Endothelial cell of umbilical vein (primary cell): ENCODE data around the gene SELENOM.
A peak's percentile ranks its signal among the peaks of the same experiment; 100 is the strongest.

Source experiments
- EZH2 ChIP-seq: IDR thresholded peaks from 2 replicates; pipeline ENCODE4 v1.6.1; 2012; ENCODE audit warnings: borderline replicate concordance, low read depth, mild to moderate bottlenecking, moderate library complexity, low read length, inconsistent platforms; ENCODE audit not compliant: severe bottlenecking
- FOS ChIP-seq: IDR thresholded peaks from 2 replicates; pipeline ENCODE4 v1.6.1; 2011; ENCODE audit warnings: mild to moderate bottlenecking, low read length, moderate library complexity, borderline replicate concordance; ENCODE audit not compliant: insufficient read depth
- GATA2 ChIP-seq: IDR thresholded peaks from 2 replicates; pipeline ENCODE4 v1.7.0; 2011; ENCODE audit warnings: low read depth, mild to moderate bottlenecking, moderate library complexity, mixed read lengths, low read length; ENCODE audit not compliant: insufficient read length, insufficient read depth
- MYC ChIP-seq: IDR thresholded peaks from one replicate; pipeline ENCODE4 v1.6.1; 2011; ENCODE audit warnings: mild to moderate bottlenecking, low read depth, low read length
- POLR2A ChIP-seq: IDR thresholded peaks from 2 replicates; pipeline ENCODE4 v1.6.1; 2012; ENCODE audit warnings: low read depth, mild to moderate bottlenecking, control low read depth, low read length
- POLR2AphosphoS5 ChIP-seq: IDR thresholded peaks from 2 replicates; pipeline ENCODE4 v1.6.1; 2012; ENCODE audit warnings: low read depth, mild to moderate bottlenecking, control low read depth, low read length, moderate library complexity; ENCODE audit not compliant: insufficient read depth
- TF ChIP-seq, protein P1 (sequence below), 2 donors: IDR thresholded peaks; 1 replicate in 1 of 2; 2 replicates in 1 of 2; pipeline ENCODE4 v1.5.1; 2011; ENCODE audit warnings: low read length in 2 of 2, mild to moderate bottlenecking in 2 of 2, moderate library complexity in 2 of 2, control low read depth in 1 of 2, inconsistent platforms in 1 of 2, low read depth in 1 of 2; ENCODE audit not compliant: insufficient read depth in 1 of 2; ENCODE audit errors: extremely low read depth in 1 of 2
- TF ChIP-seq, protein P2 (sequence below): IDR thresholded peaks from 2 replicates; pipeline ENCODE4 v1.6.1; 2011; ENCODE audit not compliant: insufficient read depth, insufficient read length

DNA sequence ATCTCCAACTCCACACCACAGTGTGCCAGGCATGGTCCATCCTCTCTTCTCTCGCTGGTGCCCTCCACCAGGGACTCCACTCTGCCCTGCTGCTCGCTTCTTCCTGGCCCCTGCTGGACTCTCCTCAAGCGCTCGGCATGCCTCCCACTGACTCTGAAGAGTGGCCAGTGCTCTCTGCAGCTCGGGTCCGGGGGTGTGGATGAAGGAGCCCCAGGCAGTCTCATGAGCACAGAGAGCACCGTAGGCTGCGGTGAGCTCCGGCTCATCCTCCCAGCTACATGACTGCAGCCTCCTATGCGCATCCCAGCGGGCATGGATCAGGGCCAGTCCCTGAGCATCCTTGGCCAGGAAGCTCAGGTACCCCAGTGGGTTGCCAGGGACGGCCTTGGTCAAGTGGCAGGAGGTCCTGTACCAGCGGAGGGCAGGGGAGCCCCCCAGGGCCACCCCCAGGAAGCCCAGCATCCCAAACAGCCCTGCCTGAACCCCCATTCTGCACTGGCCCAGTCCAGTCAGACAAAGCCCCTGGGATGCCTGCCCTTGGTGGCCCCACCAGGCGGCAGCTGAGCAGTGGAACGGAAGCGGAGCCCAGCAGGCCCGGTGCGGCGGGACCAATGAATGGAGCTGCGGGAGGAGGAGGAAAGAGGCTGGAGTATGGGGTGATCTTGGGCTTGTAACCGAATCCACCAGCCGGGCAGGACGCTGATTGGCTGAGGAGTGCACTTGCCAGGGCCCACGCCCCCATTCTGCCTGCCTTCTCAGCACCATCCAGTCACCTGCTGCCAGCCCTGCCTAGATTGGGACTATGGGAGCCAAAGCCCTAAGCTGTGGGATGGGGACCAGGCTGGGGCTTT is 32.7 kb upstream of the SELENOM start, which contains the start of gene PLA2G3:
- TF ChIP-seq, protein P1, sequence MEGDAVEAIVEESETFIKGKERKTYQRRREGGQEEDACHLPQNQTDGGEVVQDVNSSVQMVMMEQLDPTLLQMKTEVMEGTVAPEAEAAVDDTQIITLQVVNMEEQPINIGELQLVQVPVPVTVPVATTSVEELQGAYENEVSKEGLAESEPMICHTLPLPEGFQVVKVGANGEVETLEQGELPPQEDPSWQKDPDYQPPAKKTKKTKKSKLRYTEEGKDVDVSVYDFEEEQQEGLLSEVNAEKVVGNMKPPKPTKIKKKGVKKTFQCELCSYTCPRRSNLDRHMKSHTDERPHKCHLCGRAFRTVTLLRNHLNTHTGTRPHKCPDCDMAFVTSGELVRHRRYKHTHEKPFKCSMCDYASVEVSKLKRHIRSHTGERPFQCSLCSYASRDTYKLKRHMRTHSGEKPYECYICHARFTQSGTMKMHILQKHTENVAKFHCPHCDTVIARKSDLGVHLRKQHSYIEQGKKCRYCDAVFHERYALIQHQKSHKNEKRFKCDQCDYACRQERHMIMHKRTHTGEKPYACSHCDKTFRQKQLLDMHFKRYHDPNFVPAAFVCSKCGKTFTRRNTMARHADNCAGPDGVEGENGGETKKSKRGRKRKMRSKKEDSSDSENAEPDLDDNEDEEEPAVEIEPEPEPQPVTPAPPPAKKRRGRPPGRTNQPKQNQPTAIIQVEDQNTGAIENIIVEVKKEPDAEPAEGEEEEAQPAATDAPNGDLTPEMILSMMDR (IDR thresholded peaks at IDR 0.05; ENCODE audit: extremely low read depth in 1 of 2, insufficient read depth in 1 of 2, low read depth in 1 of 2, low read length in 2 of 2): peak in 1 of 2 donors; percentile 19
- TF ChIP-seq POLR2AphosphoS5 (no peak), FOS (no peak), EZH2 (no peak), POLR2A (no peak), MYC (no peak), GATA2 (no peak)
- TF ChIP-seq, protein P2, sequence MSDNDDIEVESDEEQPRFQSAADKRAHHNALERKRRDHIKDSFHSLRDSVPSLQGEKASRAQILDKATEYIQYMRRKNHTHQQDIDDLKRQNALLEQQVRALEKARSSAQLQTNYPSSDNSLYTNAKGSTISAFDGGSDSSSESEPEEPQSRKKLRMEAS: no peak
